Sigmoid colon (tissue), 7 donors: ENCODE results near the gene DLEU7. TPM values are rescaled to one million over a fixed set of nuclear protein-coding genes. Genes with fewer than 3 reads are reported as not detected.

Source experiments
- DNase-seq: peaks from one replicate; pipeline ENCODE4 v3.0.0-alpha.2; 2019
- H3K27ac ChIP-seq, 4 donors: fragments of 200-600 bp; sonication (generic); one replicate each; pipeline ENCODE4 v1.5.1; 2016 to 2019; ENCODE audit warnings: mild to moderate bottlenecking in 1 of 4
- H3K27me3 ChIP-seq, 3 donors: fragments of 200-600 bp; sonication (generic); one replicate each; pipeline ENCODE4 v1.5.1; 2019; ENCODE audit warnings: mild to moderate bottlenecking in 1 of 3
- H3K36me3 ChIP-seq, 4 donors: fragments of 200-600 bp; sonication (generic); one replicate each; pipeline ENCODE4 v1.5.1; 2016 to 2019
- H3K4me1 ChIP-seq, 4 donors: fragments of 200-600 bp; sonication (generic); one replicate each; pipeline ENCODE4 v1.5.1; 2017 to 2019
- H3K4me3 ChIP-seq, 4 donors: fragments of 200-600 bp; sonication (generic); one replicate each; pipeline ENCODE4 v1.5.1; 2017 to 2019; ENCODE audit warnings: mild to moderate bottlenecking in 2 of 4, moderate library complexity in 1 of 4
- H3K9me3 ChIP-seq, 4 donors: fragments of 200-600 bp in 3 of 4; sonication (generic) in 3 of 4; one replicate each; pipeline versions ENCODE4 v1.5.1 to v1.6.1; 2013 to 2019
- CTCF ChIP-seq, 4 experiments: fragments of 450-650 bp in 3 of 4; fragments of 200-600 bp in 1 of 4; IDR thresholded peaks; one replicate each; pipeline ENCODE4 v1.5.1; 2016 to 2019; ENCODE audit warnings: antibody characterized with exemption in 4 of 4, mild to moderate bottlenecking in 3 of 4, moderate library complexity in 2 of 4
- EP300 ChIP-seq, 4 donors: sonication (generic); formaldehyde crosslinking; IDR thresholded peaks; one replicate each; pipeline ENCODE4 v1.6.1; 2017; ENCODE audit warnings: antibody characterized with exemption in 4 of 4
- POLR2A ChIP-seq, 2 donors: fragments of 450-650 bp; IDR thresholded peaks; one replicate each; pipeline ENCODE4 v1.6.1; 2016; ENCODE audit warnings: antibody characterized with exemption in 2 of 2, mild to moderate bottlenecking in 2 of 2, moderate library complexity in 2 of 2
- POLR2AphosphoS5 ChIP-seq, 4 donors: sonication (generic); formaldehyde crosslinking; IDR thresholded peaks; one replicate each; pipeline ENCODE4 v1.6.1; 2017; ENCODE audit warnings: antibody characterized with exemption in 4 of 4
- WGBS, 2 donors: extraction: QIAGEN DNeasy Blood & Tissue Kit; methylation state at CpG; one replicate each; pipeline ENCODE4 v1.1.7; 2013; 5-methylcytosine and 5-hydroxymethylcytosine counted together
- intact Hi-C: fragments of 100-400 bp; cut with DNase I; formaldehyde crosslinking; loops from one replicate; pipeline ENCODE4 v1.15.1; 2023
- polyA plus RNA-seq, 3 donors: library from polyadenylated mRNA; stranded (reverse); fragments of 200-250 nt; gene quantifications; one replicate each; pipeline ENCODE4 v1.2.3, GENCODE V29; 2013
- total RNA-seq, 4 donors: library from RNA; depleted of rRNA; stranded (reverse); fragments of >200 nt; gene quantifications; one replicate each; pipeline ENCODE4 v1.1.0, GENCODE V29; 2016
- donor health status: healthy with polysubstance abuse.
- donor health status: Bipolar disorder and iron deficiency.
- donor health status: healthy.

The DLEU7 gene
- total and polyA plus RNA-seq, 7 donors: 0.10 to 1.1 (median 0.62) TPM; not detected in 3

DNA sequence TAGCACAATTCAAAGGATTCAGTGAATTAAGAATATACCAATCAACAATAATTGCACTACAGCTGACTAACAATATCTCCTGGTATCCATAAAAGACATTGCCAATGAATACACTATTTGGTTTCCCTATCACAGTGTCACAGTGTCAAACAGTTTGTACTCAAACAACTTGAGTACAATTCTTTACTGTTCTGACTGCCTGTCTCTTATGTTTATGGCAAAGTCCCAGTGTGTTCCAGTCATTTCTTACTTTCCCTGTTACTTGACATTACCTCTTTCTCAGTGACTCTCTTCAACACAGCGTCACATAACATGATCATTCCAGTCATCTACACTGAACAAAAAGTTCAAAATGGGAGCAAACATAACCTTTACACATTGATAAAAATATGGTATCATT lies 44.9 kb upstream of the DLEU7 start:
- no peak for DNase-seq
- H3K4me1 ChIP-seq: no peaks in the 10 kb centered on the region
- no peak overlapping the region for H3K4me3 ChIP-seq
- H3K36me3 ChIP-seq: no peaks in the 10 kb centered on the region
- no peak overlapping the region for H3K27ac ChIP-seq
- intact Hi-C loops: no loop called here
- H3K9me3 ChIP-seq: no peaks in the 10 kb centered on the region
- no peak for TF ChIP-seq POLR2AphosphoS5 (IDR thresholded peaks at IDR 0.05)
- TF ChIP-seq EP300 (IDR thresholded peaks at IDR 0.05): no peak
- TF ChIP-seq POLR2A (IDR thresholded peaks at IDR 0.05): no peak
- TF ChIP-seq CTCF (IDR thresholded peaks at IDR 0.05): no peak
- H3K27me3 ChIP-seq: no peaks in the 10 kb centered on the region
- 1 to 45% methylated on average over 1 of the region's 1 CpG for WGBS, 2 donors

GRCh38 chr13:50887151-50887550 lies 43.7 kb upstream of the DLEU7 start:
- WGBS, 2 donors: 85 to 92% methylated on average over 7 of the region's 7 CpGs
- no peaks in the 10 kb centered on the region for H3K36me3 ChIP-seq
- no peak for TF ChIP-seq EP300 (IDR thresholded peaks at IDR 0.05)
- TF ChIP-seq POLR2AphosphoS5 (IDR thresholded peaks at IDR 0.05): no peak
- no peak for TF ChIP-seq CTCF (IDR thresholded peaks at IDR 0.05)
- no peak for TF ChIP-seq POLR2A (IDR thresholded peaks at IDR 0.05)
- H3K4me1 ChIP-seq: no peaks in the 10 kb centered on the region
- H3K4me3 ChIP-seq: no peak overlapping the region
- H3K27me3 ChIP-seq: no peaks in the 10 kb centered on the region
- DNase-seq: no peak
- intact Hi-C loops: no loop called here
- H3K9me3 ChIP-seq: no peaks in the 10 kb centered on the region
- H3K27ac ChIP-seq: no peak overlapping the region

DNA sequence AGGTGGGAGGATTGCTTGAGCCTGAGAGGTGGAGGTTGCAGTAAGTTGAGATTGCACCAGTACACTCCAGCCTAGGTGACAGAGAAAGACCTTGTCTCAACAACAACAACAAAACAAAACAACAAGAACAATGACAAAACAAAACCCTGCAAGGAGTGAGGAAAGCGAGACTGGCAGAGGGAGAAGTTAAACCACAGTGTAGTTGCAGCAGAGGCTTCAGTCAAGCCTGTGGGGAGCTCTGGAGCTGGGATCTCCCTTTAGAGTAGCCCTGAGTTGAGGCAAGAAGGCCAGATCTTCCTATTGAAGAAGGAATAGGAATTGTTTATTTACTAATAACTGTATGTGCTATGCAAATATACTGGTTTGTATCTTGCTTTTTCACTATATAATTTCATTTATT lies 40.8 kb upstream of the DLEU7 start:
- Histone ChIP-seq H3K27ac (no peak overlapping the region), H3K4me1 (no peaks in the 10 kb centered on the region), H3K9me3 (no peaks in the 10 kb centered on the region), H3K36me3 (no peaks in the 10 kb centered on the region), H3K4me3 (no peak overlapping the region), H3K27me3 (no peaks in the 10 kb centered on the region)
- intact Hi-C loops: no loop called here
- no peak for TF ChIP-seq CTCF (IDR thresholded peaks at IDR 0.05)
- no peak for TF ChIP-seq POLR2AphosphoS5 (IDR thresholded peaks at IDR 0.05)
- no peak for TF ChIP-seq POLR2A (IDR thresholded peaks at IDR 0.05)
- TF ChIP-seq EP300 (IDR thresholded peaks at IDR 0.05): no peak
- 86 to 96% methylated on average over 1 of the region's 1 CpG for WGBS, 2 donors
- no peak for DNase-seq

GRCh38 chr13:50883728-50884127 lies 40.2 kb upstream of the DLEU7 start:
- WGBS, 2 donors: 60 to 82% methylated on average over 1 of the region's 1 CpG
- no peak for TF ChIP-seq EP300 (IDR thresholded peaks at IDR 0.05)
- intact Hi-C loops: no loop called here
- Histone ChIP-seq H3K36me3 (no peaks in the 10 kb centered on the region), H3K27ac (no peak overlapping the region), H3K4me3 (no peak overlapping the region), H3K27me3 (no peaks in the 10 kb centered on the region), H3K4me1 (no peaks in the 10 kb centered on the region), H3K9me3 (no peaks in the 10 kb centered on the region)
- DNase-seq: no peak

- no peak for DNase-seq
- Histone ChIP-seq H3K4me1 (no peaks in the 10 kb centered on the region), H3K27ac (no peak overlapping the region), H3K9me3 (no peaks in the 10 kb centered on the region), H3K36me3 (no peaks in the 10 kb centered on the region), H3K27me3 (no peaks in the 10 kb centered on the region), H3K4me3 (no peak overlapping the region)
- 90% methylated on average over 5 of the region's 5 CpGs for WGBS, 2 donors
- TF ChIP-seq CTCF (IDR thresholded peaks at IDR 0.05) (no peak), POLR2A (IDR thresholded peaks at IDR 0.05) (no peak), EP300 (IDR thresholded peaks at IDR 0.05) (no peak), POLR2AphosphoS5 (IDR thresholded peaks at IDR 0.05) (no peak)
- intact Hi-C loops: no loop called here
These were observed 39.4 kb upstream of the DLEU7 start for GRCh38 chr13:50882816-50883435.
